HG03558 (cell line): ENCODE measurements around the gene EPB42.
"Not testable (repeated sequence)": the region's sequence is repeated elsewhere in the genome, so short reads cannot be mapped to it uniquely, and the experiment has no call there.

Experiments
- ATAC-seq: cut with Tn5 transposase; IDR thresholded peaks from one replicate; pipeline ENCODE4 v1.9.1; 2021; ENCODE audit warnings: moderate number of reproducible peaks; ENCODE audit not compliant: unreplicated experiment; ENCODE audit errors: extremely low read depth

Gene EPB42

GRCh38 chr15:43214592-43215295, 6.1 kb downstream of the EPB42 start:
- ATAC-seq = no peak

GRCh38 chr15:43214169-43214568, 6.6 kb downstream of the EPB42 start:
- no peak for ATAC-seq

- no peak for ATAC-seq
These were observed 7.4 kb downstream of the EPB42 start for GRCh38 chr15:43213466-43213865.

GRCh38 chr15:43212951-43213350, 7.9 kb downstream of the EPB42 start:
- ATAC-seq = no peak

GRCh38 chr15:43212299-43212698, 8.5 kb downstream of the EPB42 start:
- no peak for ATAC-seq

GRCh38 chr15:43211224-43211735, 9.5 kb downstream of the EPB42 start:
- no peak for ATAC-seq

GRCh38 chr15:43210807-43211206, 10.0 kb downstream of the EPB42 start:
- ATAC-seq = no peak

GRCh38 chr15:43210172-43210745, 10.6 kb downstream of the EPB42 start:
- ATAC-seq = no peak

- no peak for ATAC-seq
These were observed 11.6 kb downstream of the EPB42 start for GRCh38 chr15:43209059-43209824.

GRCh38 chr15:43208052-43209002, 12.5 kb downstream of the EPB42 start:
- ATAC-seq = no peak

- no peak for ATAC-seq
These were observed 13.8 kb downstream of the EPB42 start for GRCh38 chr15:43207024-43207423.

- ATAC-seq = no peak
These were observed 14.8 kb downstream of the EPB42 start for GRCh38 chr15:43206054-43206453.

- no peak for ATAC-seq
These were observed 16.6 kb downstream of the EPB42 start for GRCh38 chr15:43204016-43204901.

- ATAC-seq = no peak
These were observed 20.8 kb downstream of the EPB42 start for GRCh38 chr15:43199945-43200488.

GRCh38 chr15:43198992-43199391, 21.8 kb downstream of the EPB42 start:
- no peak for ATAC-seq

GRCh38 chr15:43198556-43198955, 22.3 kb downstream of the EPB42 start:
- ATAC-seq = not testable (repeated sequence)

GRCh38 chr15:43197773-43198172, 23.0 kb downstream of the EPB42 start:
- not testable (repeated sequence) for ATAC-seq

GRCh38 chr15:43196760-43197548, 23.9 kb downstream of the EPB42 start:
- ATAC-seq = no peak
